RWPE2 (cell line): ENCODE results near the gene TEX36.

ENCODE experiments used
- ATAC-seq: fragments of 200-7000 bp; cut with Tn5 transposase; 3 replicates; pipeline ENCODE4 v1.9.1; 2021; ENCODE audit warnings: low read depth
- DNase-seq: peaks from one replicate; pipeline ENCODE4 v3.0.0-alpha.2; 2020; ENCODE audit warnings: low spot score
- H3K27ac ChIP-seq: fragments of 450-650 bp; 2 replicates; pipeline ENCODE4 v1.5.1; 2017; ENCODE audit warnings: mild to moderate bottlenecking; ENCODE audit not compliant: poor library complexity, severe bottlenecking
- H3K27me3 ChIP-seq: fragments of 250-450 bp; sonication (Bioruptor Pico); 2 replicates; pipeline ENCODE4 v1.5.1; 2021; ENCODE audit warnings: mild to moderate bottlenecking, moderate library complexity; ENCODE audit not compliant: insufficient read depth, poor library complexity, severe bottlenecking
- H3K36me3 ChIP-seq: fragments of 250-450 bp; sonication (Bioruptor Pico); 2 replicates; pipeline ENCODE4 v1.5.1; 2020; ENCODE audit warnings: low read depth, mild to moderate bottlenecking, moderate library complexity
- H3K4me1 ChIP-seq: fragments of 250-450 bp; sonication (Bioruptor Pico); 2 replicates; pipeline ENCODE4 v1.5.1; 2021; ENCODE audit warnings: mild to moderate bottlenecking, moderate library complexity; ENCODE audit not compliant: insufficient read depth, poor library complexity, severe bottlenecking
- H3K4me3 ChIP-seq: fragments of 250-450 bp; sonication (Bioruptor Pico); 2 replicates; pipeline ENCODE4 v1.5.1; 2021; ENCODE audit warnings: mild to moderate bottlenecking, moderate library complexity; ENCODE audit not compliant: severe bottlenecking
- H3K9me3 ChIP-seq: fragments of 250-450 bp; sonication (Bioruptor Pico); 2 replicates; pipeline ENCODE4 v1.5.1; 2021; ENCODE audit warnings: mild to moderate bottlenecking, moderate library complexity; ENCODE audit not compliant: severe bottlenecking
- CTCF ChIP-seq: fragments of 450-650 bp; IDR thresholded peaks from one replicate; pipeline ENCODE4 v1.5.1; 2017; ENCODE audit warnings: mild to moderate bottlenecking, moderate library complexity; ENCODE audit not compliant: poor library complexity, severe bottlenecking

The TEX36 gene

DNA sequence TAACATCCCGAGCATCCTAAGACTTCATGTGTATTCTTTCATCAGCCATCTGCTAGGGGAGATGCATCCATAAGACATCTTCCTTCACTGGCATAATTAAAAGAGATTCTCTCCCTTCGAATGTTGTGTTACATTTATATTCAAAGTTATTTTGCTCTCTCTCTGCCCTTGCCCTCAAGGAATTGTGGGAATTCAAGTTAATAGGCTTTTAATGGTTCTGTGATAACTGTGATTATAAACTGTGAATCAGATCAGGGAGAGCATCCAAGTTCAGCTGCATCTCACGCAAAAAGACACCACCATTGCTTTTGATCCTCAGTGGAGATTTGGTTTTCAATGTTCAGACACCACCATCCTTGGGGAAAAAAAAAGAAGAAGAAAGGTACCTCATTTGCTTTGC lies 9.2 kb upstream of the TEX36 start:
- no peak for TF ChIP-seq CTCF
- no peak overlapping the region for H3K27ac ChIP-seq
- DNase-seq (no peak), ATAC-seq (no peak)
- H3K4me3 ChIP-seq, result no peak overlapping the region
- peaks cover 8% of the 10 kb centered on the region for H3K4me1 ChIP-seq
- no peaks in the 10 kb centered on the region for H3K9me3 ChIP-seq
- no peaks in the 10 kb centered on the region for H3K36me3 ChIP-seq
- H3K27me3 ChIP-seq, result no peaks in the 10 kb centered on the region

DNA sequence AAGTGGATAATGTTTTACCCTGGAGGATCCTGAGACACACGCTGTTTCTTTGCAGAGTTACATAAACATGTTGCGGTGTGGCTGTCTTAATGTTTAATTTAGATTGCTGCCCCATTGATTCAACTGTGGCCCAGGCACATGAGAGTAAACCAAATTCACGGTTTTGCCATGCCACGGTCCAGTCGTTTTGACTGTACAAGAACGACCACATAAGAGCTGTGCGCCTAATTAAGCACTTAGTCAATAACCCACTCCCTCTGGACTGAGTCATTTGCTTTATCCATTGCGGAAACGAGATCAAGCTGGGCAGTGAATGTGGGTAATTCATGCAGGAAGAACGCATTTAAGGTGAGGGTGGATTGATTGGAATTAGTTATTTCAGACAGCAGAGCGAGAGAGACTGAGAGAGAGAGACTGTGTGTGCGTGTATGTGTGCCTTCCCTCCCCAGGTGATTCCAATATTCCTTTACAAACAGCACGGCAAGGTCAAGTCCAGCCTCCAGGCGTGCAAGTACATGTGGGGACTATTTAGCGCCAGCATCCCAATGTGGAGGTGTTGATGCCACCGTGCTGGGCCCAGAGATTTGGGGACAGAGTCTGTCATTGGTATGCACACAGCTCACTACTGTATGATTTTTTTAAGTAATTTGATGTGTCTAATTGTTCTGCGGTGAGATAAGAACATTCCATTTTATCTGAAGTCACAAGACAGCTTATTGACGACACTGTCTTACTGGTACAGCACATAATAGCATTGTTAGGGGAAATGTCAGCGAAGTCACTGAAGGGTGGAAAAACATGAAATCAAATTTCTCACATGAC lies 8.4 kb upstream of the TEX36 start:
- no peaks in the 10 kb centered on the region for H3K36me3 ChIP-seq
- H3K4me1 ChIP-seq, result peaks cover 8% of the 10 kb centered on the region
- no peak for DNase-seq
- H3K27me3 ChIP-seq, result no peaks in the 10 kb centered on the region
- no peak for TF ChIP-seq CTCF
- H3K9me3 ChIP-seq, result no peaks in the 10 kb centered on the region
- no peak for ATAC-seq
- no peak overlapping the region for H3K4me3 ChIP-seq
- no peak overlapping the region for H3K27ac ChIP-seq

- DNase-seq, result no peak
- ATAC-seq, result no peak
- H3K36me3 ChIP-seq, result no peaks in the 10 kb centered on the region
- H3K27me3 ChIP-seq, result no peaks in the 10 kb centered on the region
- peaks cover 6% of the 10 kb centered on the region for H3K4me1 ChIP-seq
- no peaks in the 10 kb centered on the region for H3K9me3 ChIP-seq
- no peak overlapping the region for H3K4me3 ChIP-seq
- no peak for TF ChIP-seq CTCF
- no peak overlapping the region for H3K27ac ChIP-seq
Observed at GRCh38 chr10:125689955-125690569, 7.1 kb upstream of the TEX36 start.

- Histone ChIP-seq H3K36me3 (no peaks in the 10 kb centered on the region), H3K4me1 (no peaks in the 10 kb centered on the region), H3K27me3 (no peaks in the 10 kb centered on the region), H3K27ac (no peak overlapping the region), H3K9me3 (no peaks in the 10 kb centered on the region), H3K4me3 (no peak overlapping the region)
- TF ChIP-seq CTCF, result no peak
- DNase-seq (no peak), ATAC-seq (no peak)
Observed at GRCh38 chr10:125687507-125688185, 4.7 kb upstream of the TEX36 start.
